Testis (tissue), 3 donors: ENCODE measurements around the gene MEDAG. TPM values are rescaled to one million over a fixed set of nuclear protein-coding genes. Genes with fewer than 3 reads are reported as not detected.

Experiments used
- DNase-seq: peaks from one replicate; pipeline ENCODE4 v3.0.0-alpha.2; 2019
- H3K27ac ChIP-seq, 2 donors: fragments of 200-600 bp; sonication (generic); one replicate each; pipeline ENCODE4 v1.5.1; 2019
- H3K27me3 ChIP-seq: fragments of 200-600 bp; sonication (generic); one replicate; pipeline ENCODE4 v1.5.1; 2019
- H3K36me3 ChIP-seq: fragments of 200-600 bp; sonication (generic); one replicate; pipeline ENCODE4 v1.5.1; 2017; ENCODE audit warnings: low read depth; ENCODE audit errors: missing control alignments
- H3K4me1 ChIP-seq: fragments of 200-600 bp; sonication (generic); one replicate; pipeline ENCODE4 v1.5.1; 2019
- H3K4me3 ChIP-seq, 2 donors: fragments of 200-600 bp; sonication (generic); one replicate each; pipeline ENCODE4 v1.5.1; 2017 to 2019
- H3K9me3 ChIP-seq: fragments of 200-600 bp; sonication (generic); one replicate; pipeline ENCODE4 v1.5.1; 2017
- CTCF ChIP-seq, 3 experiments: fragments of 450-650 bp in 2 of 3; fragments of 200-600 bp in 1 of 3; sonication (generic) in 1 of 3; IDR thresholded peaks; one replicate each; pipeline ENCODE4 v1.5.1; 2016 to 2019; ENCODE audit warnings: antibody characterized with exemption in 3 of 3, mild to moderate bottlenecking in 2 of 3, moderate library complexity in 1 of 3
- POLR2A ChIP-seq: fragments of 450-650 bp; IDR thresholded peaks from one replicate; pipeline ENCODE4 v1.6.1; 2017; ENCODE audit warnings: antibody characterized with exemption, mild to moderate bottlenecking, moderate library complexity
- WGBS, 2 donors: methylation state at CpG; one replicate each; pipeline ENCODE4 v1.1.5; 2018; 5-methylcytosine and 5-hydroxymethylcytosine counted together
- intact Hi-C: fragments of 100-400 bp; cut with DNase I; formaldehyde crosslinking; loops from one replicate; pipeline ENCODE4 v1.15.1; 2023; ENCODE audit warnings: low total_unique reads
- polyA plus RNA-seq: library from polyadenylated mRNA; stranded (reverse); fragments of 350-450 nt; fragmentation: Illumina TruSeq; extraction: RNeasy Lipid Tissue Mini Kit (QIAGEN cat#74804); gene quantifications from one replicate; pipeline ENCODE4 v1.2.3, GENCODE V29; 2014; ENCODE audit warnings: low read depth, low replicate concordance; ENCODE audit not compliant: insufficient read depth
- total RNA-seq, 2 donors: library from RNA; depleted of rRNA; stranded (reverse); fragments of >200 nt; gene quantifications; one replicate each; pipeline ENCODE4 v1.2.3, GENCODE V29; 2016

The MEDAG gene
- total and polyA plus RNA-seq, 3 donors from 2014 or later = 9.6 to 23.1 (median 17.7) TPM

- 92 to 95% methylated on average over 4 of the region's 4 CpGs for WGBS, 2 donors
- no peaks in the 10 kb centered on the region for H3K27me3 ChIP-seq
- no peak overlapping the region for H3K4me3 ChIP-seq
- DNase-seq = no peak
- intact Hi-C loops = no loop called here
- no peaks in the 10 kb centered on the region for H3K36me3 ChIP-seq
- no peak for TF ChIP-seq POLR2A
- TF ChIP-seq CTCF (IDR thresholded peaks at IDR 0.05) = no peak
- no peaks in the 10 kb centered on the region for H3K4me1 ChIP-seq
- H3K27ac ChIP-seq = no peak overlapping the region
- H3K9me3 ChIP-seq = no peaks in the 10 kb centered on the region
Measured at GRCh38 chr13:30900436-30900835, 5.6 kb upstream of the MEDAG start.

GRCh38 chr13:30900952-30901749 lies 4.9 kb upstream of the MEDAG start:
- DNase-seq = no peak

GRCh38 chr13:30904043-30904442 lies 2.0 kb upstream of the MEDAG start:
- no peak for TF ChIP-seq CTCF (IDR thresholded peaks at IDR 0.05)
- no peak for TF ChIP-seq POLR2A
- no peaks in the 10 kb centered on the region for H3K27me3 ChIP-seq
- no peak for DNase-seq
- no peak overlapping the region for H3K27ac ChIP-seq
- H3K9me3 ChIP-seq = no peaks in the 10 kb centered on the region
- H3K4me1 ChIP-seq = peaks cover 30% of the 10 kb centered on the region
- WGBS, 2 donors = 87 to 100% methylated on average over 1 of the region's 1 CpG
- intact Hi-C loops = no loop called here
- no peaks in the 10 kb centered on the region for H3K36me3 ChIP-seq
- H3K4me3 ChIP-seq = no peak overlapping the region

More at GRCh38 chr13:30900952-30901749, 4.9 kb upstream of the MEDAG start:
- WGBS, 2 donors = 89 to 90% methylated on average over 5 of the region's 5 CpGs
- intact Hi-C loops = no loop called here
- H3K4me1 ChIP-seq = peaks cover 5% of the 10 kb centered on the region
- no peak overlapping the region for H3K4me3 ChIP-seq
- H3K9me3 ChIP-seq = no peaks in the 10 kb centered on the region
- H3K36me3 ChIP-seq = no peaks in the 10 kb centered on the region
- no peak overlapping the region for H3K27ac ChIP-seq
- no peak for TF ChIP-seq CTCF (IDR thresholded peaks at IDR 0.05)
- TF ChIP-seq POLR2A = no peak
- H3K27me3 ChIP-seq = no peaks in the 10 kb centered on the region

- WGBS, 2 donors = 36 to 45% methylated on average over 13 to 39 of the region's 60 CpGs
Measured at GRCh38 chr13:30906411-30907051, 460 bp downstream of the MEDAG start.

More at GRCh38 chr13:30906411-30907051, 460 bp downstream of the MEDAG start:
- no peaks in the 10 kb centered on the region for H3K27me3 ChIP-seq
- TF ChIP-seq POLR2A (no peak), CTCF (IDR thresholded peaks at IDR 0.05) (no peak)
- no peaks in the 10 kb centered on the region for H3K9me3 ChIP-seq
- DNase-seq = peak; percentile 28
- peak overlapping the region; percentile 69 to 80 for H3K27ac ChIP-seq
- no peaks in the 10 kb centered on the region for H3K36me3 ChIP-seq
- H3K4me1 ChIP-seq = peaks cover 32% of the 10 kb centered on the region
- intact Hi-C loops = no loop called here
- peak overlapping the region; percentile 46 to 56 for H3K4me3 ChIP-seq
